Mucosa of gallbladder (tissue), 1 donor: ENCODE measurements around the gene SNX9. TPM values are rescaled to one million over a fixed set of nuclear protein-coding genes. Genes with fewer than 3 reads are reported as not detected.
A peak's percentile ranks its signal among the peaks of the same experiment; 100 is the strongest.
"Not testable (repeated sequence)": the region's sequence is repeated elsewhere in the genome, so short reads cannot be mapped to it uniquely, and the experiment has no call there.

Source experiments
- DNase-seq: peaks from one replicate; pipeline ENCODE4 v3.0.0-alpha.2; 2020; ENCODE audit warnings: low spot score
- total RNA-seq: library from RNA; stranded (reverse); gene quantifications from one replicate; pipeline ENCODE4 v1.2.1, GENCODE V29; 2021
- donor health status: DM: no; HTN: no; CAD: no.

The SNX9 gene
- total RNA-seq: 56.7 TPM

- peak; percentile 68 for DNase-seq
Observed at GRCh38 chr6:157823001-157823527, at the start of gene SNX9. Gene SNX9 (plus strand): TSS chr6:157823246. CDS start chr6:157823435, 189 bp downstream.

DNA sequence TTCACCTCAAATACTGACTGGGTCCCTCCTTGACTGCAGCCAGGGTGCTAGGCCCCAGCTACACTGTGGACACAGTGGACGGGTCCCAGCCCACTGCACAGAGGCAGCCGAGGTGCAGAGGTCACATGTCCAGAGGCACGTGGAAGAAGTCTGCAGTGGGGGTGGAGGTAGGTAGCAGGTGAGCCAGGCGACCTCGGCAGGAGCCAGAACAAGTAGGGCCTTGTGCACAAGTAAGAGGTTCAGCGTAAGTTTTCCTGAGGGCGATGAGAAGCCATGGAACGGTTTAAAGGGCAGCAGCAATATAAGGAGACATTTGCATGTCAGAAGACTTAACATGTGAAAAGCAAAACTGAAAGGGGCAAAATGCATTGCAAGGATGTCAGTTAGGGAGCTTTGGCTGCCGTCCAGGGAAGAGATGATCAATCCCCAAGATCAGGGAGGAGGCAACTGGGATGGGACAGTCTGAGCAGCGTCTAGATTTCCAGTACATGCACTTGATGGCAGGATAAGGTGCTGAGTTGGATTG lies 49.7 kb upstream of the SNX9 start:
- no peak for DNase-seq

DNA sequence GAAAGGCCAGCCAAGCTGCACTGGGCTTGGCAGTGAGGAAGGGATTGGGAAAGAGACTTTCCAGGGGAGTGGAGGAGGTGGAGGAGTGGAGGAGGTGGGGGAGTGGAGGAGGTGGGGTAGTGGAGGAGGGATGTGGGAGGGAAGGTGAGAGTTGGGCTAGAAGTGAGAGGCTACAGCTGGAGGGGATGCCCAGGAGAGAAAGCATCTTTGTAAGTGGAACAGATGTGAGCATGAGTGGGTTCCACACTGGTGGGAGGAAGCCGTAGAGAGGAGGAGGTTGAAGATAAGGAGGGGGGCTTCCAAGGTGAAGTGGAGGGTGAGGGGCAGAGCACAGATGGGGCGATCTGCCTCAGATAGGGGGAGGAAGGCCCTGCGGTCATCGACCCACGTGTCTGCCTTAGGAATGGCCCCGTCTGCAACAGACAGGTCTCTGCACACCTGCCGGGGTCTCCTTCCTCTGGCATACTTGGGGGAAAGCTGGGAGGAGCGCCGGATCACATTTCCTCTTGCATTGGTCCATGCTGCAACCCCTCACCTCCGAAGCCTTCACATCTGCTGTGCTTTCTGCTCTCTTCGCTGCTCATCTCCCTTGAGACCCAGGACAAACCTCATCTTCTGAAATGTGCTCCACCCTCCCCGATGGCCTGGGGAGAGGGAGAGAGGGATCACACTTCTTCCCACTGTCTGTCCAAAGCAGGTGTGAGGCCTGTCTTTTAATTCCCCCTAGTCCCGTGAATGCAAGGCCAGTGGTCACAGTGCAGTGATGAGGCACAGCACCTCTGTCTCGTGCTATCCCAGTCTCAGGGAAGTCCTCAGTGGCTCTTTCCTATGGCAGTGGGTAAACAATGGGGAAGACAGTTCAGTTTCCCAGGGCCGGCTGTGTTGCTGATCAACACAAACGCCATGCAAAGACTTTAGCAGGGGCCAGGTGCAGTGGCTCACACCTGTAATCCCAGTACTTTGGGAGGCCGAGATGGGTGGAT lies 48.6 kb upstream of the SNX9 start:
- no peak for DNase-seq

- DNase-seq: no peak
Observed at GRCh38 chr6:157775376-157775775, 47.7 kb upstream of the SNX9 start.

DNA sequence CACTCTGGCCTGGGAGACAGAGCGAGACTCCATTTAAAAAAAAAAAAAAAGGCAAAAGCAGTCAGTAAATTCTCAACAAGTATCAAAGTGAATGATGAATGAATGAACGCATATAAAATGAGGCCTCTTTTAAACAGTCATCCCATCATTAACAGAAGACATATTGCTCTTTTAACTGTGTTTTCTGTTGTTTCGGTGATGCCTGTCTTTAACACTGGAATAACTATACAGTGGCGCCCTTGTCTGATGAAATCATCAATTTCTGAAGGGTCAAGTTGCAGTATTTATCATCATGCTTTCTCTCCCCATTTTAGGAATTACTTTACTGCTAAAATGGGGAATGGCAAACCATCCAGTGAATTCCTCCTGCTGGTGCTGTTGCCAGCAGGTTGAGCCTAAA lies 45.7 kb upstream of the SNX9 start:
- no peak for DNase-seq

DNA sequence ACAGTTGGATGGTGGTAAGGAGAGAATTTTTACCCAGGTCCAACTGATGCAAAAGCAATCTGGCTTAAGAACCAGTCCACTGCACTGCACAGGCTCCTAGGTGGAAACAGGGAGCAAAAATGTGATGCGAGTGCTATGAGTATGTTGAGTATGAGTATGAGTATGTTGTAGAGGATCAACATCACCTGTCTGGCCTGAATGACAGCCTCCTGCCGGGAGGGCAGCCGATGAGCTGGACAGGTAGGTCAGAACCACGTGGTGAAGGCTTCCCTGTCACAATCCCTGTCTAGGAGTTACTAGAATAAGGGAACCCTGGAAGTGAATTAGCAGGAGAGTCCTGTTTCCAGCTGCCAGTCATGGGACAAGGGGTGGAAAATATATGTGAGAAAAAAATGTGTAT lies 44.3 kb upstream of the SNX9 start:
- no peak for DNase-seq

GRCh38 chr6:157779705-157780604 lies 43.1 kb upstream of the SNX9 start:
- DNase-seq: no peak

GRCh38 chr6:157785636-157786035 lies 37.4 kb upstream of the SNX9 start:
- no peak for DNase-seq

GRCh38 chr6:157786221-157786620 lies 36.8 kb upstream of the SNX9 start:
- no peak for DNase-seq

DNA sequence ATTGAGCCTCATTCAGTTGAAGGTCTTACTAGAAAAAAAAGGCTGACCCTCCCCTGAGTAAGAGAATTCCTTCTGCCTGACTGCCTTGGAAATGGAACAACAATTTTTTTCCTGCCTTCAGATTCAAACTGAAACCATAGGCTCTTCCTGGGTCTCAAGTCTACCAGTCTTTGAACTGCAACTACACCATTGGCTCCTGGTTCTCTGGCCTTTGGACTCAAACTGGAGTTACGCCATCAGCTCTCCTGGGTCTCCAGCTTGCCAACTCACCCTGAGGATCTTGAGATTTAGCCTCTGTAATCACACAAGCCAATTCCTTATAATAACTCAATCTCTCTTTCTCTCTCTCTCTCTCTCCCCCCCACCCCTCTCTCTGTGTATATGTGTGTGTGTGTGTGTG lies 36.0 kb upstream of the SNX9 start:
- DNase-seq: peak; percentile 80

GRCh38 chr6:157788180-157788579 lies 34.9 kb upstream of the SNX9 start:
- DNase-seq: no peak

GRCh38 chr6:157789297-157789696 lies 33.7 kb upstream of the SNX9 start:
- DNase-seq: no peak

GRCh38 chr6:157789861-157790260 lies 33.2 kb upstream of the SNX9 start:
- no peak for DNase-seq

GRCh38 chr6:157790548-157791160 lies 32.4 kb upstream of the SNX9 start:
- no peak for DNase-seq

DNA sequence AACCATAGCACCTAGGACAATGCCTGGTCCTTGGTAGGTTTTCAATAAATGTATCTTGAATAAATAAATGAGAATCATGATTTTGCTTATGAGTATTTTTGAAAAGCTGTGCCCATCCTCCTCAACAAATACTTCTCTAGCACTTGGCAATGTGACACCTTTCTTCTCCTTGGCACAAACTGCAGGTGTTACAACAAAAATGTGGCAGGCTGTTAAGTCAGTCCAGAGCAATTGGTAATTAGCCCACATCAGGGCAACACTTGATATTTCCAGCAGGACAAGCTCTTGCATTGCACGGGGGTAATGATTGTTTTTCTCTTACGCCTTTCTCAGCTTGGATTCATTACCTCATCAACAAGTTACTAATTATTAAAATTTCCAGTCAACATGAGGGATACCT lies 31.6 kb upstream of the SNX9 start:
- peak; percentile 23 for DNase-seq

DNA sequence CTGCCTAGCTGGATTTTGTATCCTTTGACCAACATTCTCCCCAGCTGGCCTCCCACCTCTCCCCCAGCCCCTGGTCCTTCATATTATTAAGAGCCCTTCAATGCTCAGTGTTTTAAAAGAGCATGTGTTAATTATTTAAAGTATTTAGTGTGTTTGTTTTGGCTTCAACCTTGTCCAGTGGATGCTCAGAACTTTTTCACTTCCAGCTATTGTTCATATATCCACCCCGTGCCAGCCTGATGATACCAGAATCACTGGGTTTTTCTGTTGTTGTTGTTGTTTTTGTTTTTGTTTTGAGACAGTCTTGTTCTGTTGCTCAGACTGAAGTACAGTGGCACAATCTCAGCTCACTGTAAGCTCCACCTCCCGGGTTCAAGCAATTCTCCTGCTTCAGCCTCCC lies 30.4 kb upstream of the SNX9 start:
- no peak for DNase-seq

GRCh38 chr6:157794012-157794411 lies 29.0 kb upstream of the SNX9 start:
- DNase-seq: not testable (repeated sequence)

DNA sequence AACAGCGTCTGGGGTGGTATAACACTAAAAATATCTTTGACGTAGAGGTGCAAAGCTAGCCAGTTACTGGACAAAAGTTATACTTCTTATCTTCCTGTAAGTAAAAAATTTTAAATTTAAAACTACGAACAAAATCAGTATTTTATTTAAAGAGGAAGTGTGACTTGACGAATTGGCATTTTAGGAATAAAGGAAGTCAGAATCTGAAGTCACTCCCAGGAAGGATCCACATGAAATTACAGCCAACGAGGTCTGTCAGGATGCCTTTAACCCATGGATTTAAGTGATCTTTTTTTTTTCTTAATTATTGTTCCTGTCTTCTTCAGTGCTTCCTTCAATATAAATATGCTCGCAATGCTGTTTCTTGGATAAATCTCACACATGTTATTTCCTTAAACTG lies 27.2 kb upstream of the SNX9 start:
- no peak for DNase-seq

GRCh38 chr6:157798851-157799250 lies 24.2 kb upstream of the SNX9 start:
- DNase-seq: no peak

DNA sequence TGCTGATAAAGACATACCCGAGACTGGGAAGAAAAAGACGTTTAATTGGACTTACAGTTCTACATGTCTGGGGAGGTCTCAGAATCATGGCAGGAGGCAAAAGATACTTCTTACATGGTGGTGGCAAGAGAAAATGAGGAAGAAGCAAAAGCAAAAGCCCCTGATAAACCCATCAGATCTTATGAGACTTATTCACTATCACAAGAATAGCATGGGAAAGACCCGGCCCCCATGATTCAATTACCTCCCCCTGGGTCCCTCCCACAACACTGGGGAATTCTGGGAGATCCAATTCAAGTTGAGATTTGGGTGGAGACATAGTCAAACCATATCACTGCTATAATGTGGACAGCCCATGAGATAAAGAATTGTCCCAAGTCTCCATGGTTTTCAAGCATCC lies 23.5 kb upstream of the SNX9 start:
- not testable (repeated sequence) for DNase-seq

- no peak for DNase-seq
Observed at GRCh38 chr6:157800420-157801237, 22.4 kb upstream of the SNX9 start.
